Gastroesophageal sphincter (tissue), 4 donors: ENCODE results near the gene FIGN. TPM values are rescaled to one million over a fixed set of nuclear protein-coding genes. Genes with fewer than 3 reads are reported as not detected.

Experiments used
- ATAC-seq: fragments of 150-250 bp; one replicate; pipeline ENCODE4 v1.9.1; 2016; ENCODE audit warnings: mild to moderate bottlenecking, moderate library complexity
- H3K27ac ChIP-seq, 4 donors: fragments of 200-600 bp; sonication (generic) in 3 of 4; 1 replicate in 3 of 4; 2 replicates in 1 of 4; pipeline ENCODE4 v1.5.1; 2016 to 2019
- H3K27me3 ChIP-seq: fragments of 200-600 bp; sonication (generic); one replicate; pipeline ENCODE4 v1.5.1; 2019
- H3K36me3 ChIP-seq, 2 donors: fragments of 200-600 bp; sonication (generic); one replicate each; pipeline ENCODE4 v1.5.1; 2019; ENCODE audit warnings: control low read depth in 1 of 2
- H3K4me1 ChIP-seq, 3 donors: fragments of 200-600 bp; sonication (generic); 1 replicate in 2 of 3; 2 replicates in 1 of 3; pipeline ENCODE4 v1.5.1; 2016 to 2019; ENCODE audit warnings: control low read depth in 2 of 3
- H3K4me3 ChIP-seq, 2 donors: fragments of 200-600 bp; sonication (generic); one replicate each; pipeline ENCODE4 v1.5.1; 2019; ENCODE audit warnings: mild to moderate bottlenecking in 1 of 2, moderate library complexity in 1 of 2
- H3K9me3 ChIP-seq, 3 donors: fragments of 200-600 bp; sonication (generic); one replicate each; pipeline ENCODE4 v1.5.1; 2017 to 2019; ENCODE audit warnings: control low read depth in 2 of 3
- CTCF ChIP-seq, 4 experiments: fragments of 200-600 bp in 2 of 4; fragments of 450-650 bp in 2 of 4; sonication (generic) in 1 of 4; IDR thresholded peaks; one replicate each; pipeline ENCODE4 v1.5.1; 2017 to 2019; ENCODE audit warnings: antibody characterized with exemption in 4 of 4, mild to moderate bottlenecking in 2 of 4, moderate library complexity in 2 of 4
- EP300 ChIP-seq: sonication (generic); formaldehyde crosslinking; IDR thresholded peaks from one replicate; pipeline ENCODE4 v1.6.1; 2017; ENCODE audit warnings: antibody characterized with exemption, mild to moderate bottlenecking
- POLR2A ChIP-seq, 2 donors: fragments of 450-650 bp; IDR thresholded peaks; one replicate each; pipeline ENCODE4 v1.6.1; 2017; ENCODE audit warnings: antibody characterized with exemption in 2 of 2, mild to moderate bottlenecking in 2 of 2, moderate library complexity in 1 of 2
- POLR2AphosphoS5 ChIP-seq: sonication (generic); formaldehyde crosslinking; IDR thresholded peaks from one replicate; pipeline ENCODE4 v1.6.1; 2017; ENCODE audit warnings: antibody characterized with exemption
- WGBS, 2 donors: methylation state at CpG; one replicate each; pipeline ENCODE4 v1.1.5; 2018; ENCODE audit warnings: low coverage in 1 of 2; 5-methylcytosine and 5-hydroxymethylcytosine counted together
- total RNA-seq, 4 donors: library from RNA; depleted of rRNA; stranded (reverse); fragments of >200 nt; gene quantifications; one replicate each; pipeline ENCODE4 v1.1.0, GENCODE V29; 2016

The FIGN gene
- total RNA-seq, 4 donors from 2014 or later = 5.0 to 17.5 (median 10.2) TPM

GRCh38 chr2:163715199-163715598 is 20.6 kb downstream of the FIGN start:
- 80 to 89% methylated on average over 4 to 7 of the region's 8 CpGs for WGBS, 2 donors
- no peak overlapping the region for H3K4me3 ChIP-seq
- TF ChIP-seq EP300 = no peak
- TF ChIP-seq POLR2A (IDR thresholded peaks at IDR 0.05) = no peak
- TF ChIP-seq POLR2AphosphoS5 = no peak
- no peak for TF ChIP-seq CTCF (IDR thresholded peaks at IDR 0.05)

GRCh38 chr2:163713534-163714311 is 22.1 kb downstream of the FIGN start:
- H3K36me3 ChIP-seq = no peaks in the 10 kb centered on the region
- 74 to 80% methylated on average over 4 to 7 of the region's 7 CpGs for WGBS, 2 donors
- H3K4me3 ChIP-seq = no peak overlapping the region
- H3K27me3 ChIP-seq = no peaks in the 10 kb centered on the region
- no peak overlapping the region for H3K27ac ChIP-seq
- H3K9me3 ChIP-seq = no peaks in the 10 kb centered on the region
- TF ChIP-seq POLR2AphosphoS5 (no peak), CTCF (IDR thresholded peaks at IDR 0.05) (no peak)
- peaks cover 0 to 24% (median 2%) of the 10 kb centered on the region in 3 donors for H3K4me1 ChIP-seq
- ATAC-seq = no peak

More at GRCh38 chr2:163715199-163715598, 20.6 kb downstream of the FIGN start:
- no peaks in the 10 kb centered on the region for H3K27me3 ChIP-seq
- no peak for ATAC-seq
- no peak overlapping the region for H3K27ac ChIP-seq
- no peaks in the 10 kb centered on the region for H3K9me3 ChIP-seq
- peaks cover 0 to 23% (median 2%) of the 10 kb centered on the region in 3 donors for H3K4me1 ChIP-seq
- no peaks in the 10 kb centered on the region for H3K36me3 ChIP-seq

- no peaks in the 10 kb centered on the region for H3K9me3 ChIP-seq
- no peak overlapping the region for H3K4me3 ChIP-seq
- no peak for ATAC-seq
- peaks cover 0 to 10% (median 2%) of the 10 kb centered on the region in 3 donors for H3K4me1 ChIP-seq
- TF ChIP-seq POLR2A (IDR thresholded peaks at IDR 0.05) (no peak), POLR2AphosphoS5 (no peak), CTCF (IDR thresholded peaks at IDR 0.05) (no peak)
- no peaks in the 10 kb centered on the region for H3K27me3 ChIP-seq
- H3K36me3 ChIP-seq = no peaks in the 10 kb centered on the region
- 55 to 66% methylated on average over 3 to 5 of the region's 5 CpGs for WGBS, 2 donors
- H3K27ac ChIP-seq = no peak overlapping the region
These were observed 24.1 kb downstream of the FIGN start for GRCh38 chr2:163711699-163712098.

- Histone ChIP-seq H3K36me3 (no peaks in the 10 kb centered on the region), H3K4me1 (peaks cover 0 to 10% (median 2%) of the 10 kb centered on the region in 3 donors), H3K4me3 (no peak overlapping the region), H3K9me3 (no peaks in the 10 kb centered on the region), H3K27ac (no peak overlapping the region), H3K27me3 (no peaks in the 10 kb centered on the region)
- no peak for TF ChIP-seq POLR2AphosphoS5
- no peak for TF ChIP-seq EP300
- TF ChIP-seq POLR2A (IDR thresholded peaks at IDR 0.05) = no peak
- no peak for TF ChIP-seq CTCF (IDR thresholded peaks at IDR 0.05)
- ATAC-seq = no peak
- WGBS, 2 donors = 72 to 78% methylated on average over 4 of the region's 4 CpGs
These were observed 24.6 kb downstream of the FIGN start for GRCh38 chr2:163711258-163711657.

- Histone ChIP-seq H3K4me1 (peaks cover 0 to 7% (median under 1%) of the 10 kb centered on the region in 3 donors), H3K36me3 (no peaks in the 10 kb centered on the region), H3K27ac (no peak overlapping the region), H3K4me3 (no peak overlapping the region), H3K27me3 (no peaks in the 10 kb centered on the region), H3K9me3 (no peaks in the 10 kb centered on the region)
- ATAC-seq = no peak
- no peak for TF ChIP-seq CTCF (IDR thresholded peaks at IDR 0.05)
- no peak for TF ChIP-seq POLR2A (IDR thresholded peaks at IDR 0.05)
- no peak for TF ChIP-seq POLR2AphosphoS5
- TF ChIP-seq EP300 = no peak
- WGBS, 2 donors = 83 to 90% methylated on average over 2 of the region's 2 CpGs
These were observed 26.5 kb downstream of the FIGN start for GRCh38 chr2:163709270-163709669.
